ENCODE data around the gene PCNX2. TPM values are rescaled to one million over a fixed set of nuclear protein-coding genes. Genes with fewer than 3 reads are reported as not detected.

Gene PCNX2
- total and polyA plus RNA-seq, 11 donors, result 0.27 to 5.3 (median 1.9) TPM

DNA sequence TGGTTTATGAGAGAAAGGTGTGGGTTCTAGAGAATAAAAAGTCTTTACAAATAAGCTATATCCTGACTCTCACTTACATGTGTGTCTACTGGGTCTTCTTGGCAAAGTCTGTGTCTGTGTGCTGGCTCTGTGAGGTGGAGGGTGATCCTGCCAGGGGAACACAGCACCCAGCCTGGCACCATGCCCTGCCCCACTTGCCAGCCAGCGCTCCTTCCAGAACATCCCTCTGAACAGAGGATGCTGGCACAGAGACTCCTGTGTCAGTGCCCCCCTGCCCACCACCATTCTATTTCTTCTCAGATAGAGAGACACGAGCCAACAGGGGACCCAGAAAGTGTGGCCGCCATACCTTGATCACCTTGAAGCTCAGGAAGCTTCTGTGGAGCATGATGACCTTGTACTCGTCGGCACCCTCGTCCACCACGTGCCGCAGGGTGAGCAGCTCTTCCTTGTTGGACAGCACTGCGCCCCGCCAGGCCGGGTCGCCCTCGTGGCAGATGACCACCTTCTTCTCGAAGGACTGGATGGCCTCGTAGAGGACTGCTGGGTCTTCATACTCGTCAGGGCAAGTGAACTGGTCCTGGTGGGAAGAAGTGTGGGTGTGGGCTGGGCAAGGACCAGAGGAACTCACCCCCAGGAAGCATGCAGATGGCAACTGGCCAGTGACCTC, 295.4 kb downstream of the PCNX2 start:
- Histone ChIP-seq H3K27ac (no peak overlapping the region), H3K36me3 (peaks cover 0 to 9% (median 0%) of the 10 kb centered on the region in 9 donors), H3K4me3 (no peak overlapping the region), H3K9me3 (peaks cover 0 to 5% (median 0%) of the 10 kb centered on the region in 12 donors), H3K4me1 (no peaks in the 10 kb centered on the region), H3K27me3 (no peaks in the 10 kb centered on the region)
- DNase-seq (peak in 4 of 5 donors; percentile 33 to 81 (median 62)), ATAC-seq (peak; percentile 64 to 78 (median 75))
- no peak for TF ChIP-seq POLR2A (IDR thresholded peaks at IDR 0.05)
- TF ChIP-seq, protein P1, sequence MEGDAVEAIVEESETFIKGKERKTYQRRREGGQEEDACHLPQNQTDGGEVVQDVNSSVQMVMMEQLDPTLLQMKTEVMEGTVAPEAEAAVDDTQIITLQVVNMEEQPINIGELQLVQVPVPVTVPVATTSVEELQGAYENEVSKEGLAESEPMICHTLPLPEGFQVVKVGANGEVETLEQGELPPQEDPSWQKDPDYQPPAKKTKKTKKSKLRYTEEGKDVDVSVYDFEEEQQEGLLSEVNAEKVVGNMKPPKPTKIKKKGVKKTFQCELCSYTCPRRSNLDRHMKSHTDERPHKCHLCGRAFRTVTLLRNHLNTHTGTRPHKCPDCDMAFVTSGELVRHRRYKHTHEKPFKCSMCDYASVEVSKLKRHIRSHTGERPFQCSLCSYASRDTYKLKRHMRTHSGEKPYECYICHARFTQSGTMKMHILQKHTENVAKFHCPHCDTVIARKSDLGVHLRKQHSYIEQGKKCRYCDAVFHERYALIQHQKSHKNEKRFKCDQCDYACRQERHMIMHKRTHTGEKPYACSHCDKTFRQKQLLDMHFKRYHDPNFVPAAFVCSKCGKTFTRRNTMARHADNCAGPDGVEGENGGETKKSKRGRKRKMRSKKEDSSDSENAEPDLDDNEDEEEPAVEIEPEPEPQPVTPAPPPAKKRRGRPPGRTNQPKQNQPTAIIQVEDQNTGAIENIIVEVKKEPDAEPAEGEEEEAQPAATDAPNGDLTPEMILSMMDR (IDR thresholded peaks at IDR 0.05), result no peak
- WGBS, 4 donors, result 82 to 94% (median 93%) methylated on average over 5 to 16 of the region's 16 CpGs
- intact Hi-C loops (cut with DNase I), result no loop called here

DNA sequence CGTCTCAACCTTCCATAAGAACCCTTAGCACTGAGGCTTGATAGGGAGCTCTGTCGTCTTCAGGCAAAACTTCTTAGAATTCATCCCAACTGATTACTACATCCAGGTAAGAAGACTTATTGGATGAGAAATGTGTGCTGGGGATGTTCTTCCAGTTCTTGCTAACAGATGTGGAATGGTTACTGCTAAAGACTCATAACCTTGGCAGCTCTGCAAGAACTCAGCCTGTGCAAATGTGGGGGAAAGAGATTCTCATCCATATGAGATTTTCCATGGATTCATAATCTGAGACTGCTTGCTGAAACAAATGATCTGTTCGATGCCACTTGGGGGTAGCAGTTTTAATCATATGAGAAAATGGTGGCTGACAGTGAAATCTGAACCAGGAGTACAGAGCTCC, 296.9 kb downstream of the PCNX2 start:
- no peak for TF ChIP-seq POLR2A (IDR thresholded peaks at IDR 0.05)
- TF ChIP-seq, protein P1 (IDR thresholded peaks at IDR 0.05), result no peak

DNA sequence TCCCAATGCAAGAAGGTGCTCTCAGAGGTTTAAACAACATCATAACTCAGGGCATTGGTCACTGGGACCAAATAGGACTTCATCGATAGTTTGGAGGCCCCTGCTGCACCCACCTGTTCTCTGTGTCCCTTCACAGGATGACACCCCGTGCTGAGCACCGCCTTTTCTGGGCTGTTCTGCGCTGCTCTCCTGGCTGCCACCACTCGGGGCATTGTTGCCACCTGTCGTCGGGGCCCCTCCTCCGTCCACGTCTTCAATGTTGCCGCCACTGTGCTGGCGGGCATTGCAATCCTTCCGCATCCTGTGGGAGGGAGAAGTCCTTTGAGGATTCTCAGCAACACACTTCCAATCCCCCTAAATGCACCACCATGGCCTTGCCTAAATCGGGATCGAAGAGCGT, 297.4 kb downstream of the PCNX2 start:
- peaks cover 0 to 10% (median 0%) of the 10 kb centered on the region in 12 donors for H3K9me3 ChIP-seq
- intact Hi-C loops (cut with DNase I), result no loop called here
- WGBS, 4 donors, result 95 to 97% (median 96%) methylated on average over 15 of the region's 15 CpGs
- DNase-seq, result no peak
- H3K36me3 ChIP-seq, result peaks cover 0 to 9% (median 0%) of the 10 kb centered on the region in 9 donors
- no peak overlapping the region for H3K4me3 ChIP-seq
- TF ChIP-seq, protein P1 (IDR thresholded peaks at IDR 0.05), result no peak
- no peak for TF ChIP-seq POLR2A (IDR thresholded peaks at IDR 0.05)
- H3K27me3 ChIP-seq, result no peaks in the 10 kb centered on the region
- no peak overlapping the region for H3K27ac ChIP-seq
- no peaks in the 10 kb centered on the region for H3K4me1 ChIP-seq
- ATAC-seq, result no peak

More for the DNA sequence above, 296.9 kb downstream of the PCNX2 start:
- no peak overlapping the region for H3K27ac ChIP-seq
- peaks cover 0 to 9% (median 0%) of the 10 kb centered on the region in 9 donors for H3K36me3 ChIP-seq
- peaks cover 0 to 8% (median 0%) of the 10 kb centered on the region in 12 donors for H3K9me3 ChIP-seq
- H3K27me3 ChIP-seq, result no peaks in the 10 kb centered on the region
- WGBS, 4 donors, result 73 to 100% (median 87%) methylated on average over 3 of the region's 3 CpGs
- no peak overlapping the region for H3K4me3 ChIP-seq
- ATAC-seq, result no peak
- H3K4me1 ChIP-seq, result no peaks in the 10 kb centered on the region
- no peak for DNase-seq
- intact Hi-C loops (cut with DNase I), result no loop called here

DNA sequence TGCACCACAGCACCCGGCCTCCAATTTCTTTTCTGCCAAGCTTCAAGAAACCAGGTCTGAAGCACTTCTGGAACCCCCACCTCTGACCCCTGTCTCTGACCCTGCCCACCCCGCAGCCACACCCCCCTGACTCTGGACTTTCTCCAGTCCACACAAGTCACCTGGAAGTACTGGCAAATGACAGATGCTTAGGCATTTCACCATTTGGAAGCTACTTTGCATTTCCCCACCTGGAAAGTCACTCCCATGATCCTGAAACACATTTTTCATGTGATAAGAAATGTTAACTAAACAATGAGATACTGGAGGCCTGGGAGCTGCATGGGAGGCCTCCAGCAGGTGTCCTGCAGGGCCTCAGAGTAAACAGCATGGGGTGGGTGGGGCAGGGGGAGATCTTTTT, 299.4 kb downstream of the PCNX2 start:
- intact Hi-C loops (cut with DNase I), result no loop called here
- Histone ChIP-seq H3K27ac (no peak overlapping the region), H3K9me3 (peaks cover 0 to 10% (median 0%) of the 10 kb centered on the region in 12 donors), H3K36me3 (peaks cover 0 to 9% (median 0%) of the 10 kb centered on the region in 9 donors), H3K4me3 (no peak overlapping the region), H3K27me3 (no peaks in the 10 kb centered on the region), H3K4me1 (peaks cover 0 to 6% (median 0%) of the 10 kb centered on the region in 12 donors)
- ATAC-seq (no peak), DNase-seq (no peak)
- WGBS, 4 donors, result 81 to 97% (median 89%) methylated on average over 2 of the region's 2 CpGs
- no peak for TF ChIP-seq POLR2A (IDR thresholded peaks at IDR 0.05)
- TF ChIP-seq, protein P1 (IDR thresholded peaks at IDR 0.05), result no peak

All from heart left ventricle (tissue), 16 donors.